GM12891 (cell line): Measurements from ENCODE around the gene CDKN2B.

Experiments
- PAX5 ChIP-seq: IDR thresholded peaks from 2 replicates; pipeline ENCODE4 v1.6.1; 2011; ENCODE audit warnings: low read length, moderate library complexity, mild to moderate bottlenecking; ENCODE audit not compliant: insufficient read depth, severe bottlenecking
- POLR2A ChIP-seq: IDR thresholded peaks from 2 replicates; pipeline ENCODE4 v1.6.1; 2011; ENCODE audit warnings: low read depth, low read length, control low read depth
- POLR2AphosphoS5 ChIP-seq: IDR thresholded peaks from 2 replicates; pipeline ENCODE4 v1.6.1; 2011; ENCODE audit warnings: low read depth, low read length, control low read depth
- SPI1 ChIP-seq: IDR thresholded peaks from 2 replicates; pipeline ENCODE4 v1.6.1; 2011; ENCODE audit warnings: low read depth, low read length, control low read depth
- TAF1 ChIP-seq: IDR thresholded peaks from 2 replicates; pipeline ENCODE4 v1.6.1; 2011; ENCODE audit warnings: low read depth, low read length, control low read depth

DNA sequence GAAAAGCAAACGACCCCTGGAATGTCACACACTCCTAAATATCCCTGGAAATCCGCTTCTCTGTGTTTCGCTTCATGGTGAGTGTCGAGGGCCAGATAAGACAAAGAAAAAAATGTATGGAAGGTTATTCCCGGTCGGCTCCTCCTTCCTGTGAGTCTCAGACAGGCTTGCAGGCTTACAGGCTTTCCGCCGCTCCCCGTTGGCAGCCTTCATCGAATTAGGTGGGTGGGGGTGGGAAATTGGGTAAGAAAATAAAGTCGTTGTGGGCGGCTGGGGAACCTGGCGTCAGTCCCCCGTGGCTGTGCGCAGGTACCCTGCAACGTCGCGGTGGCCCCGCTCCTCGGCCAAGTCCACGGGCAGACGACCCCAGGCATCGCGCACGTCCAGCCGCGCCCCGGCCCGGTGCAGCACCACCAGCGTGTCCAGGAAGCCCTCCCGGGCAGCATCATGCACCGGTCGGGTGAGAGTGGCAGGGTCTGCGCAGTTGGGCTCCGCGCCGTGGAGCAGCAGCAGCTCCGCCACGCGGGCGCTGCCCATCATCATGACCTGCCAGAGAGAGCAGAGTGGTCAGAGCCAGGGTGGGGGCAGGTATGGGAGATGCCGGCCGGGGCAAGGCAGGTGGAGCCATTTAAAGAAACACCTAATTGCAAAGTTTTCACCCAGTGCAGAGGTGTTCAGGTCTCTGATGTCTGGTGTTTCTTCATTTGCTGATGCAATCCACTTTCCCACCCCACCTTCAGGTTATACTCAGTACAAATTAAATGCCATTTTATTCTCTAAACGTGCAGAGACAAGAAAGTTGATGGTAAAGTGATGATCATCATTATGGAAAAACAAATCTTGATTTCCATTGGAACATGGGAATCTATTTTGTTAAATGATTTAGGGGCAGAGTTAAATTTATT is 3.2 kb downstream of the CDKN2B start:
- TF ChIP-seq POLR2A (no peak), TAF1 (no peak), POLR2AphosphoS5 (no peak), SPI1 (no peak), PAX5 (no peak)
